Body of pancreas (tissue), 4 donors: ENCODE data around the gene TRIOBP.

Experiments
- CTCF ChIP-seq, 7 experiments: fragments of 450-650 bp in 4 of 7; fragments of 200-600 bp in 3 of 7; sonication (generic) in 3 of 7; IDR thresholded peaks; one replicate each; pipeline ENCODE4 v1.5.1; 2016 to 2019; ENCODE audit warnings: antibody characterized with exemption in 7 of 7
- POLR2A ChIP-seq, 3 donors: fragments of 450-650 bp; IDR thresholded peaks; one replicate each; pipeline ENCODE4 v1.6.1; 2016; ENCODE audit warnings: antibody characterized with exemption in 3 of 3, mild to moderate bottlenecking in 2 of 3

GRCh38 chr22:37775785-37776638 is 79.2 kb downstream of the TRIOBP start:
- TF ChIP-seq CTCF (IDR thresholded peaks at IDR 0.05) = no peak
- TF ChIP-seq POLR2A (IDR thresholded peaks at IDR 0.05) = no peak
